ENCODE results near the gene HOXA13.
A peak's percentile ranks its signal among the peaks of the same experiment; 100 is the strongest.

DNA sequence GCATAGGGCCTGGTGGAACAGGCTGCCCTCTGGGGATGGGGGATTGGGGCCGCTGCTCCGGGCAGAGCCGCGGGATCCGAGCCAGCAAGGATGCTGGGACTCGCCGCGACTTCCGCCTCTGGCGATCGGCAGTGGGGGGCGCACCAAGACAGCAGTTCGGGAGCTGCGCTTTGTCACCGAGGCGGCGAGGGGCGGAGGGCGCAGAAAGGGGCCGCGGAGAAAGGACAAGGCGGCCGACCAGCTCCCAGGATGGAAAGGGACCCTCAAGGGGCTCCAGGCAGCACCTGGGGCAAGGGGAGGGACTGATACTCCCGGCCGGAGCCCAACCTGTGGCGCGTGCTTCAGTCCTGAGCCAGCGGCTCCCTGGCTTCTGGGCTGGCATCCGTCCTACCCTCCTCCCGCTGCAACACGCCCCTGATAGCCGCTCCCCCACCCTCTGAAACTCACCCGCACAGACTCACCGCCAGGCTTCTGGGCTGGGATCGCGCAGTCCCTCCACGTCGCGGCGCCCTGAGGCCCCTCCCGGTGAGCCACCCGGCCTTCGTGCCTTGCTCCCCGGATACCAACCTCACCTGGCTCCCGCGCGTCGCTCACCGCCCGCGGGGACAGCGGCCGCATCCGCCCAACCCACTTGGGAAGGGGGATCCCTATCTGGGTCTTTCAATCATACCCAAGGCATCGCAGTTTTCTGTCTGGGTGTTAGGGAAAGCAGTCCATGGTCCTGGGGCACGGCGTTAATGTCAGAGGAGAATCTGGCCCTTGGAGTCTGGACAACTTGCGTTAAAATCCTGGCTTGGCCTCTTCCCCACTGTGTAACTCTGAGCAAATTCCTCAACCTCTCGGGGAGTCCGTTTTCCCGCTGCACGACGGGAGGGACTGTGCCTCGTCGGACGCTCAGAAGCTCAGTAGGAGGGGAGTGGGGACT, 35.8 kb upstream of the HOXA13 start:
- TF ChIP-seq, protein P1, sequence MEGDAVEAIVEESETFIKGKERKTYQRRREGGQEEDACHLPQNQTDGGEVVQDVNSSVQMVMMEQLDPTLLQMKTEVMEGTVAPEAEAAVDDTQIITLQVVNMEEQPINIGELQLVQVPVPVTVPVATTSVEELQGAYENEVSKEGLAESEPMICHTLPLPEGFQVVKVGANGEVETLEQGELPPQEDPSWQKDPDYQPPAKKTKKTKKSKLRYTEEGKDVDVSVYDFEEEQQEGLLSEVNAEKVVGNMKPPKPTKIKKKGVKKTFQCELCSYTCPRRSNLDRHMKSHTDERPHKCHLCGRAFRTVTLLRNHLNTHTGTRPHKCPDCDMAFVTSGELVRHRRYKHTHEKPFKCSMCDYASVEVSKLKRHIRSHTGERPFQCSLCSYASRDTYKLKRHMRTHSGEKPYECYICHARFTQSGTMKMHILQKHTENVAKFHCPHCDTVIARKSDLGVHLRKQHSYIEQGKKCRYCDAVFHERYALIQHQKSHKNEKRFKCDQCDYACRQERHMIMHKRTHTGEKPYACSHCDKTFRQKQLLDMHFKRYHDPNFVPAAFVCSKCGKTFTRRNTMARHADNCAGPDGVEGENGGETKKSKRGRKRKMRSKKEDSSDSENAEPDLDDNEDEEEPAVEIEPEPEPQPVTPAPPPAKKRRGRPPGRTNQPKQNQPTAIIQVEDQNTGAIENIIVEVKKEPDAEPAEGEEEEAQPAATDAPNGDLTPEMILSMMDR (conservative IDR thresholded peaks at IDR 0.05; ENCODE audit: low read depth, low read length), result peak; percentile 75
- TF ChIP-seq EZH2phosphoT487 (IDR thresholded peaks at IDR 0.05; ENCODE audit: borderline replicate concordance, low read length) (no peak), EZH2 (IDR thresholded peaks at IDR 0.05; ENCODE audit: low read length, unreplicated experiment) (no peak)

Measured in PC-3 (cell line).